SU-DHL-6 (cell line): ENCODE measurements around the gene NPFF.

Experiments
- H2AFZ ChIP-seq: fragments of 200-600 bp; sonication (generic); 2 replicates; pipeline ENCODE4 v1.6.1; 2014; ENCODE audit warnings: low read depth, mild to moderate bottlenecking, moderate library complexity, mixed read lengths, antibody characterized with exemption, low read length; ENCODE audit not compliant: severe bottlenecking
- H3F3A ChIP-seq: fragments of 200-600 bp; shearing (Covaris generic); 2 replicates; pipeline ENCODE4 v1.6.0; 2016; ENCODE audit warnings: antibody characterized with exemption, mild to moderate bottlenecking; ENCODE audit not compliant: insufficient read depth
- H3K27ac ChIP-seq: fragments of 200-600 bp; sonication (generic); 2 replicates; pipeline ENCODE4 v1.5.1; 2016; ENCODE audit warnings: low read depth, mild to moderate bottlenecking, low read length, moderate library complexity, mixed read lengths
- H3K27me3 ChIP-seq: fragments of 200-600 bp; sonication (generic), shearing (Covaris generic); 2 replicates; pipeline ENCODE4 v1.6.0; 2014; ENCODE audit warnings: mild to moderate bottlenecking, low read length
- H3K36me3 ChIP-seq: fragments of 200-600 bp; sonication (generic); 2 replicates; pipeline ENCODE4 v1.6.1; 2014; ENCODE audit warnings: mild to moderate bottlenecking, low read length, mixed read lengths
- H3K4me2 ChIP-seq: fragments of 300-600, 200-600 bp; shearing (Covaris generic), sonication (generic); 2 replicates; pipeline ENCODE4 v1.6.0; 2014; ENCODE audit warnings: low read length, low read depth, mild to moderate bottlenecking; ENCODE audit not compliant: poor library complexity, severe bottlenecking
- H3K4me3 ChIP-seq: fragments of 200-600 bp; sonication (generic); 2 replicates; pipeline ENCODE4 v1.5.1; 2014; ENCODE audit warnings: antibody characterized with exemption, low read length, mild to moderate bottlenecking, mixed read lengths; ENCODE audit not compliant: insufficient read depth, poor library complexity, severe bottlenecking
- H3K79me2 ChIP-seq: fragments of 200-600 bp; sonication (generic); 2 replicates; pipeline ENCODE4 v1.6.1; 2014; ENCODE audit warnings: mild to moderate bottlenecking, low read length, moderate library complexity; ENCODE audit not compliant: insufficient read depth
- H3K9ac ChIP-seq: fragments of 200-600 bp; sonication (generic); 2 replicates; pipeline ENCODE4 v1.7.0; 2014; ENCODE audit warnings: mild to moderate bottlenecking, low read length
- H3K9me2 ChIP-seq: fragments of 200-600 bp; sonication (generic); replicated peaks from 2 replicates; pipeline ENCODE4 v1.6.1; 2014; ENCODE audit warnings: low read length; ENCODE audit not compliant: insufficient read depth
- H3K9me3 ChIP-seq: fragments of 200-600 bp; sonication (generic); 2 replicates; pipeline ENCODE4 v1.6.1; 2014; ENCODE audit warnings: low read length, mixed read lengths; ENCODE audit not compliant: insufficient read depth
- H4K20me1 ChIP-seq: fragments of 200-600 bp; sonication (generic); 2 replicates; pipeline ENCODE4 v1.6.1; 2014; ENCODE audit warnings: low read depth, mild to moderate bottlenecking, antibody characterized with exemption, low read length, moderate library complexity, mixed read lengths
- EZH2phosphoT487 ChIP-seq: fragments of 200-600 bp; sonication (generic), shearing (Covaris generic); conservative IDR thresholded peaks from 2 replicates; pipeline ENCODE4 v1.6.1; 2018; ENCODE audit warnings: mild to moderate bottlenecking, antibody characterized with exemption, low read length, moderate library complexity, mixed read lengths
- TF ChIP-seq, protein P1 (sequence below): fragments of 200-600 bp; sonication (generic); IDR thresholded peaks from one replicate; pipeline ENCODE4 v1.5.1; 2017; ENCODE audit warnings: antibody characterized with exemption, mild to moderate bottlenecking, low read length, moderate library complexity; ENCODE audit not compliant: insufficient read depth, poor library complexity, severe bottlenecking

NPFF gene

DNA sequence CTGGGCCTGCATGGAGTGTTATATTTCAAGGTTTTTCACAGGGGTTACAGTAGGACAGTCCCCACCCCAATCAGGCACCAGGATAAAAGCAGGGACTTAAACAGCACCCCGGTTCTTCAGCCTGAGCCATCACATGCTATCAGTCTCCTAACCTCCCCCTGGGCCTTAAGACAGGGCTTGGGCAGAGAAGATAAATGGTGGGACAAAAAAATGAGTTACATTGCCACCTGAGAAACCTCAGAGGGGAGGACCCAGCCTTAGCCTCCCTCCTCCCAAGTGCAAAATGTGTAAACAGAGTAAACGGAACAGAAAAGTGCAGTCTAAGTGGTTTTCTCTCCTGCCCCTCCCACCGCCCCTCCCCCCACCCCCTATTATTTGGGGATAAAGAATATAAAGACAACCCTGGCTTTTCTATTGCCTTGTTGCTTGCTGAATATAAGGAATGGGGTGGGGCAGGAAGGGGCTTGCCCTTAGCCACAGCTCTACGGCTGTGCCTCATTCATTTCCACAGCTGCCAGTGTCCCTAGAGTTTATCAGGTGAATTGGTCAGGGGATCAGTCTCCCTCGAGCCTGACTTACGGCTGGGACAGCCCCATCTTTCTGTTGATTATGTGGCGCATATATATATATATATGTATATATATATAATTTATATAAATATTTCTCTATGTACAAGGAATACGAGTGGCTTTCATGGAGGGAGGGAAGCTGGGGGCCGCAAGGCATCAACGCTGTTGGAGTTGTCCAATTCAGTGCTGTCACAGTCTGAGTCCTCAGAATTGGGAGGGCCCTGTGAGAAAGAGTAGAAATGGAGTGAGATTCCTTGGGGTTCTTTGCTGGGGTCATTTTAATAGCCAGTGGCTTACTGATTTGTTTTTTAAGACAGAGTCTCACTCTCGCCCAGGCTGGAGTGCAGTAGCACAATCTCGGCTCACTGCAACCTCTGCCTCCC is 26.5 kb downstream of the NPFF start:
- no peak overlapping the region for H3K9ac ChIP-seq
- no peaks in the 10 kb centered on the region for H3K9me3 ChIP-seq
- peaks cover 39% of the 10 kb centered on the region for H3K36me3 ChIP-seq
- H3F3A ChIP-seq: peaks cover 75% of the 10 kb centered on the region
- H3K27me3 ChIP-seq: no peaks in the 10 kb centered on the region
- H3K79me2 ChIP-seq: peaks cover 6% of the 10 kb centered on the region; the same call in 1 of the 2 replicates
- no peak overlapping the region for H3K4me3 ChIP-seq
- no peaks in the 10 kb centered on the region for H3K9me2 ChIP-seq
- H2AFZ ChIP-seq: no peak overlapping the region
- H4K20me1 ChIP-seq: peaks cover 22% of the 10 kb centered on the region; the same call in 1 of the 2 replicates
- no peak overlapping the region for H3K4me2 ChIP-seq
- TF ChIP-seq EZH2phosphoT487: no peak
- TF ChIP-seq, protein P1, sequence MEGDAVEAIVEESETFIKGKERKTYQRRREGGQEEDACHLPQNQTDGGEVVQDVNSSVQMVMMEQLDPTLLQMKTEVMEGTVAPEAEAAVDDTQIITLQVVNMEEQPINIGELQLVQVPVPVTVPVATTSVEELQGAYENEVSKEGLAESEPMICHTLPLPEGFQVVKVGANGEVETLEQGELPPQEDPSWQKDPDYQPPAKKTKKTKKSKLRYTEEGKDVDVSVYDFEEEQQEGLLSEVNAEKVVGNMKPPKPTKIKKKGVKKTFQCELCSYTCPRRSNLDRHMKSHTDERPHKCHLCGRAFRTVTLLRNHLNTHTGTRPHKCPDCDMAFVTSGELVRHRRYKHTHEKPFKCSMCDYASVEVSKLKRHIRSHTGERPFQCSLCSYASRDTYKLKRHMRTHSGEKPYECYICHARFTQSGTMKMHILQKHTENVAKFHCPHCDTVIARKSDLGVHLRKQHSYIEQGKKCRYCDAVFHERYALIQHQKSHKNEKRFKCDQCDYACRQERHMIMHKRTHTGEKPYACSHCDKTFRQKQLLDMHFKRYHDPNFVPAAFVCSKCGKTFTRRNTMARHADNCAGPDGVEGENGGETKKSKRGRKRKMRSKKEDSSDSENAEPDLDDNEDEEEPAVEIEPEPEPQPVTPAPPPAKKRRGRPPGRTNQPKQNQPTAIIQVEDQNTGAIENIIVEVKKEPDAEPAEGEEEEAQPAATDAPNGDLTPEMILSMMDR: no peak
- no peak overlapping the region for H3K27ac ChIP-seq

DNA sequence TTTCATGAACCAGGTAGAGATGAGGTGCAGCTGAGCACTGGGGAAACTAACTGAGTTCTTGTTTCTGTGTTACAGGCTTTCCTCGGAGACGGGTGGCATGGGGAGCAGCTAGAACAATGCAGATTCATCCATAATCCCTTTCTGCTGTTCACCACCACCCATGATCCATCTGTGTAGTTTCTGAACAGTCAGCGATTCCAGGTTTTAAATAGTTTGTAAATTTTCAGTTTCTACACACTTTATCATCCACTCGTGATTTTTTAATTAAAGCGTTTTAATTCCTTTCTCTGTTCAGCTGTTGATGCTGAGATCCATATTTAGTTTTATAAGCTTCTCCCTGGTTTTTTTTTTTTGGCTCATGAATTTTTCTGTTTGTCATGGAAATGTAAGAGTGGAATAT is 28.0 kb downstream of the NPFF start:
- Histone ChIP-seq H3K9me3 (no peaks in the 10 kb centered on the region), H3K9ac (no peak overlapping the region), H3F3A (peaks cover 82% of the 10 kb centered on the region), H3K79me2 (peaks cover 16% of the 10 kb centered on the region), H2AFZ (no peak overlapping the region), H3K36me3 (peaks cover 47% of the 10 kb centered on the region), H4K20me1 (peaks cover 22% of the 10 kb centered on the region; the same call in 1 of the 2 replicates), H3K27me3 (no peaks in the 10 kb centered on the region), H3K4me2 (no peak overlapping the region), H3K9me2 (no peaks in the 10 kb centered on the region), H3K27ac (no peak overlapping the region), H3K4me3 (no peak overlapping the region)
- TF ChIP-seq, protein P1: no peak
- no peak for TF ChIP-seq EZH2phosphoT487

DNA sequence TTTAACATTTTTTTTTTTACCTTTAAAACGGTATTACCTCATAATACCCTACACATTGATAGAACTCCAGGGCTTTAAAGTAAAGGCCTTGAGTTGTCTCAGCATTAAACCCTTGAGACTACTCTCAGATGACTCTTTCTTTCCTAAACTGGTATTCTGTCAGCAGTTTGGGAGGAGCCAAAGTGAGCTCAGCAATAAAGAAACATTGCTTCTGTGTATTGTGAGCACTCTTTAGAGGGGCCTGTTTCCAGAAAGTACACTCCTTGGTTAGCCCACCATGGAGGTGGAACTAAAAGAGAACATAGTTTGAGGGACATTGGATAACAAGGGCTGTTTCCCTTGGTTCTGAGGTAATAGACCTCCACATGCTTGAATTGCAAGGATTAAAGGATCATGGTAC is 28.4 kb downstream of the NPFF start:
- no peak overlapping the region for H2AFZ ChIP-seq
- H3K9me2 ChIP-seq: no peaks in the 10 kb centered on the region
- H3K4me3 ChIP-seq: no peak overlapping the region
- TF ChIP-seq, protein P1: no peak
- no peak for TF ChIP-seq EZH2phosphoT487
- no peak overlapping the region for H3K27ac ChIP-seq
- peaks cover 22% of the 10 kb centered on the region; the same call in 1 of the 2 replicates for H4K20me1 ChIP-seq
- H3K4me2 ChIP-seq: no peak overlapping the region
- no peak overlapping the region for H3K9ac ChIP-seq
- peaks cover 79% of the 10 kb centered on the region for H3F3A ChIP-seq
- no peaks in the 10 kb centered on the region for H3K9me3 ChIP-seq
- H3K79me2 ChIP-seq: peaks cover 19% of the 10 kb centered on the region
- H3K36me3 ChIP-seq: peaks cover 51% of the 10 kb centered on the region
- H3K27me3 ChIP-seq: no peaks in the 10 kb centered on the region
